Testis (tissue), 3 donors: ENCODE data around the gene ADGRD1. TPM values are rescaled to one million over a fixed set of nuclear protein-coding genes. Genes with fewer than 3 reads are reported as not detected.

Experiments used
- DNase-seq: peaks from one replicate; pipeline ENCODE4 v3.0.0-alpha.2; 2019
- H3K27ac ChIP-seq, 2 donors: fragments of 200-600 bp; sonication (generic); one replicate each; pipeline ENCODE4 v1.5.1; 2019
- H3K27me3 ChIP-seq: fragments of 200-600 bp; sonication (generic); one replicate; pipeline ENCODE4 v1.5.1; 2019
- H3K36me3 ChIP-seq: fragments of 200-600 bp; sonication (generic); one replicate; pipeline ENCODE4 v1.5.1; 2017; ENCODE audit warnings: low read depth; ENCODE audit errors: missing control alignments
- H3K4me1 ChIP-seq: fragments of 200-600 bp; sonication (generic); one replicate; pipeline ENCODE4 v1.5.1; 2019
- H3K4me3 ChIP-seq, 2 donors: fragments of 200-600 bp; sonication (generic); one replicate each; pipeline ENCODE4 v1.5.1; 2017 to 2019
- H3K9me3 ChIP-seq: fragments of 200-600 bp; sonication (generic); one replicate; pipeline ENCODE4 v1.5.1; 2017
- POLR2A ChIP-seq: fragments of 450-650 bp; IDR thresholded peaks from one replicate; pipeline ENCODE4 v1.6.1; 2017; ENCODE audit warnings: antibody characterized with exemption, mild to moderate bottlenecking, moderate library complexity
- WGBS, 2 donors: methylation state at CpG; one replicate each; pipeline ENCODE4 v1.1.5; 2018; 5-methylcytosine and 5-hydroxymethylcytosine counted together
- intact Hi-C: fragments of 100-400 bp; cut with DNase I; formaldehyde crosslinking; loops from one replicate; pipeline ENCODE4 v1.15.1; 2023; ENCODE audit warnings: low total_unique reads
- polyA plus RNA-seq: library from polyadenylated mRNA; stranded (reverse); fragments of 350-450 nt; fragmentation: Illumina TruSeq; extraction: RNeasy Lipid Tissue Mini Kit (QIAGEN cat#74804); gene quantifications from one replicate; pipeline ENCODE4 v1.2.3, GENCODE V29; 2014; ENCODE audit warnings: low read depth, low replicate concordance; ENCODE audit not compliant: insufficient read depth
- total RNA-seq, 2 donors: library from RNA; depleted of rRNA; stranded (reverse); fragments of >200 nt; gene quantifications; one replicate each; pipeline ENCODE4 v1.2.3, GENCODE V29; 2016
- TF ChIP-seq, protein P1 (sequence below), 3 experiments: fragments of 450-650 bp in 2 of 3; fragments of 200-600 bp in 1 of 3; sonication (generic) in 1 of 3; IDR thresholded peaks; one replicate each; pipeline ENCODE4 v1.5.1; 2016 to 2019; ENCODE audit warnings: antibody characterized with exemption in 3 of 3, mild to moderate bottlenecking in 2 of 3, moderate library complexity in 1 of 3

Gene ADGRD1
- total and polyA plus RNA-seq, 3 donors from 2014 or later: 27.2 to 43.2 (median 42.8) TPM

DNA sequence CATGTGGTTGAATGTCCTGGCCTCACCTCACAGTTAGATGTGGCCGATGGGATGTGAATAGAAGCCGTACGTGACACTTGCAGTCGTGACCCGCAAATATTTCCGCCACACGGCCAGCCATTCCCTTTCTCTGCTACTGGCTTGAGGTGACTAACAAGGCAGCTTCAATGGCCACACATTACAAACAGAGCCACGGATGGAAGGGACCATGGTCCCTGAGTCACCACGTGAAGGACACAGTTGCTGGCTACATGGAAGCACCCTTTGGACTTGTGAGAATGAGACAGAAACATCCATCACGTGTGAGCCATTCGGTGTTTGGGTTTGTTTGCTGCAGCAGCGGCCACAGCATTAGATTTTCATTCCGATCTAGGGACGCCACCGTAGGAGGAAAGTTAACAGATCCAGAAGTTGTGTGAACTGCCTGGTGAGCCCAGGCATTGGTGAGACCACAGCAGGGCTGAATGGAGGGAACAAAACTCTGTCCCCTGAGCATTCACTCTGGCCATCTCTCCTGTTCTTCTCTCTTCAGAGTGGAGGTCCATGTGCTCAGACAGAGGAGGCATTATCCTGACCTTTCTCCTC lies 33.5 kb upstream of the ADGRD1 start:
- 94 to 95% methylated on average over 14 to 15 of the region's 15 CpGs for WGBS, 2 donors
- Histone ChIP-seq H3K36me3 (no peaks in the 10 kb centered on the region), H3K4me3 (no peak overlapping the region), H3K27ac (peak overlapping the region in 1 of 2 donors; percentile 38), H3K27me3 (no peaks in the 10 kb centered on the region), H3K9me3 (no peaks in the 10 kb centered on the region), H3K4me1 (peaks cover 18% of the 10 kb centered on the region)
- no peak for TF ChIP-seq POLR2A
- TF ChIP-seq, protein P1, sequence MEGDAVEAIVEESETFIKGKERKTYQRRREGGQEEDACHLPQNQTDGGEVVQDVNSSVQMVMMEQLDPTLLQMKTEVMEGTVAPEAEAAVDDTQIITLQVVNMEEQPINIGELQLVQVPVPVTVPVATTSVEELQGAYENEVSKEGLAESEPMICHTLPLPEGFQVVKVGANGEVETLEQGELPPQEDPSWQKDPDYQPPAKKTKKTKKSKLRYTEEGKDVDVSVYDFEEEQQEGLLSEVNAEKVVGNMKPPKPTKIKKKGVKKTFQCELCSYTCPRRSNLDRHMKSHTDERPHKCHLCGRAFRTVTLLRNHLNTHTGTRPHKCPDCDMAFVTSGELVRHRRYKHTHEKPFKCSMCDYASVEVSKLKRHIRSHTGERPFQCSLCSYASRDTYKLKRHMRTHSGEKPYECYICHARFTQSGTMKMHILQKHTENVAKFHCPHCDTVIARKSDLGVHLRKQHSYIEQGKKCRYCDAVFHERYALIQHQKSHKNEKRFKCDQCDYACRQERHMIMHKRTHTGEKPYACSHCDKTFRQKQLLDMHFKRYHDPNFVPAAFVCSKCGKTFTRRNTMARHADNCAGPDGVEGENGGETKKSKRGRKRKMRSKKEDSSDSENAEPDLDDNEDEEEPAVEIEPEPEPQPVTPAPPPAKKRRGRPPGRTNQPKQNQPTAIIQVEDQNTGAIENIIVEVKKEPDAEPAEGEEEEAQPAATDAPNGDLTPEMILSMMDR (IDR thresholded peaks at IDR 0.05): no peak
- no peak for DNase-seq
- intact Hi-C loops: no loop called here

DNA sequence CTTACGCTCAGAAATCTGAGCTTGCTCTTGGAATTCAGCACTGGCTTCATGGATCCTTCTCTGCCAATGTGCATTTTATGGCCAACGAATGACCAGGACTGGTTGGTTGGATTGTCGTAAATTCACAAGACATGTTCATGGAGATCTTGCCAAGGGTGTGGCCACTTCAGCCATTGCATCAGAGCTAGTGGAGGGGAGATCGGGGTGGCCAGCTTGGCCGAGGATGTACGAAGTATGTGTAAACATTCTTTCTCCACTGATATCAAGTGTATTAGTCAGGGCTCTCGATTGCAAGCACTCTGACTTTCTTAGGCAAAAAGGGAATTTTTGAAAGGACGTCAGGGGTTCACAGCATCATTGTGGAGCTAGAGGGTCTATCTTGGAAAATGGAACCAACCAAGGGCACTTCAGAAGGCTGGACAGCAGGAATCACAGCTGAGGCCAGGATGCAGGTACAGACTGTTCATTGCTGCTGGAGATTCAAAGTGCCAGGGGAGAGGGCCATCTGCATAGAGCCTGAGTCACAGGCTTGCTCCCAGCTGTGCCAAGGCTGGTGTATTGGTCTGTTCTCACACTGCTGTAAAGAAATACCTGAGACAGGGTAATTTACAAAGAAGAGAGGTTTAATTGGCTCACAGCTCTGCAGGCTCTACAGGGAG lies 32.9 kb upstream of the ADGRD1 start:
- WGBS, 2 donors: 65 to 67% methylated on average over 8 of the region's 8 CpGs
- H3K27me3 ChIP-seq: no peaks in the 10 kb centered on the region
- H3K9me3 ChIP-seq: no peaks in the 10 kb centered on the region
- H3K36me3 ChIP-seq: no peaks in the 10 kb centered on the region
- peak; percentile 60 for DNase-seq
- TF ChIP-seq, protein P1 (IDR thresholded peaks at IDR 0.05): no peak
- TF ChIP-seq POLR2A: no peak
- intact Hi-C loops: no loop called here
- H3K4me1 ChIP-seq: peaks cover 21% of the 10 kb centered on the region
- H3K27ac ChIP-seq: peak overlapping the region in 1 of 2 donors; percentile 38
- no peak overlapping the region for H3K4me3 ChIP-seq

DNA sequence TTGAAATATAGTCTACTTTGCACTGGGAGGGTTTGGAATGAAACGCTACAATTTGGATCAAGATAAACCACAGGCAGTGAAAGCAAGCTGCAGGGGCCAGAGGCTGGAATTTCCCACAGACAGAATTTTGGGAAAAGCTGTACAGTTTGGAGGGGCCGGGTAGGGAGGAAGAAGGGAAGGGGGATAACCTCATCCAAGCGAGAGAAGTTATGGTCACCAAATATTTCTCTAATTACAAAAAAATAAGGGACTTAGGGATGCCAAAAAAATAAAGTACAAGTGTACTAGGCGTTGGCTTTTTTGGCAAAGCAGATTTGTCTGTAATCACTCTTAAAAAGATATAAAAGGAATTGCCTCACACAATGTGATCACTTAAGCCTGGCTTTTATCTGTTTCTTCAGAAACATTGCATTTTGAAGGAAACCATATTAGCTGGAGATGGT lies 31.2 kb upstream of the ADGRD1 start:
- Histone ChIP-seq H3K4me1 (peaks cover 21% of the 10 kb centered on the region), H3K27me3 (no peaks in the 10 kb centered on the region), H3K27ac (peak overlapping the region; percentile 66 to 86), H3K4me3 (no peak overlapping the region), H3K36me3 (no peaks in the 10 kb centered on the region), H3K9me3 (no peaks in the 10 kb centered on the region)
- no peak for DNase-seq
- no peak for TF ChIP-seq POLR2A
- intact Hi-C loops: no loop called here
- 20 to 26% methylated on average over 4 of the region's 4 CpGs for WGBS, 2 donors

DNA sequence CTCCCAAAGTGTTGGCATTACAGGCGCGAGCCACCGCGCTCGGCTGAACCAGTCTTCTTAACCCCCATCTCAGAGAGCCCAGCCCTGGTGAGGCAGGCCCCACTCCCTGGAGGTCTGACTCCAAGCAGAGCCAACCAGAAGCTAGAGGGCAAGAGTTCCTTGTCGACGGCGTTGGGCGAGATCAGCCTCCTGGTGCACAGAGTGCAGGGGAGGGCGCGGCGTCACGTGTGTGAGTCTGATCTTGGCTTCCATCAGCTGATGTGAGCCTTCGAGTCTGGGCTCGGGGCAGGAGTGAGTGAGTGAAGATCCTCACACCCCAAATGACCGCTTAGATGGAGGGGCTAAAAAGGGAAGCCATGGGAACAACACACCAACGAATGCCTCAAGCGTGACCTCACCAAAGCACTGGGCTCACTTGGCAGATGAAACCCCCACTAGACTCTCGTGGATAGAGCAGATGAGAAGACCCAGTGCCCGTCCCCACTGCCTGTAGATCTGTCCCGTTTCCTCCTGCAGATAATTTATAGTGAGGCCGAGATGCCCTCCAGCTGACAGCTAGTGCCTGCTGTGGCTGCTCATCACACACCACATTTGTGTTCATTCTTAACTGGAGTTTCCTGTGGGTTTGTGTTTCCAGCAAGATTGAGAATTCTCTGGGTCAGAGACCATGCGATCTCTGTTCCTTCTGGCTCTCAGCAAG lies 28.6 kb upstream of the ADGRD1 start:
- Histone ChIP-seq H3K27ac (peak overlapping the region; percentile 68 to 90), H3K36me3 (no peaks in the 10 kb centered on the region), H3K4me3 (no peak overlapping the region), H3K27me3 (no peaks in the 10 kb centered on the region), H3K9me3 (no peaks in the 10 kb centered on the region), H3K4me1 (peaks cover 21% of the 10 kb centered on the region)
- intact Hi-C loops: no loop called here
- DNase-seq: no peak
- TF ChIP-seq, protein P1 (IDR thresholded peaks at IDR 0.05): no peak
- TF ChIP-seq POLR2A: no peak
- WGBS, 2 donors: 71 to 73% methylated on average over 17 to 23 of the region's 23 CpGs

DNA sequence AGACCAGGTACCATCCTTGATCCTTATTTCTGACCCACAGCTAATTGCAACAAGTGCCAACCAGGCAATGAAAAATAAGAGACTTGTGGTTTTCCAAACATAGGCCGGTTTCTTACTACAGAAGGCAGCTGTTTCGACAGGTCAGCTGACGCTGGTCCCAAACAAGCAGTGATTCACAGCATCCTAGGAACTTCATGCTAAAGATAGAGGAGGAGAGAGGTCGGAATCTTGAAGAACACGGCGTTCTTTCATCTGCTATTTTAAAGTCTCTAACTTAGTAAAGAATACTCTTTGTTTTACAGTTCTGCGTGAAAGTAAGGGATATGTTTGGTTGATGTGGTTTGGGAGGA lies 28.1 kb upstream of the ADGRD1 start:
- H3K4me3 ChIP-seq: no peak overlapping the region
- TF ChIP-seq, protein P1 (IDR thresholded peaks at IDR 0.05): no peak
- no peak for TF ChIP-seq POLR2A
- H3K4me1 ChIP-seq: peaks cover 21% of the 10 kb centered on the region
- no peaks in the 10 kb centered on the region for H3K9me3 ChIP-seq
- peak; percentile 77 for DNase-seq
- WGBS, 2 donors: 40 to 42% methylated on average over 7 of the region's 7 CpGs
- H3K27me3 ChIP-seq: no peaks in the 10 kb centered on the region
- intact Hi-C loops: no loop called here
- peak overlapping the region; percentile 68 to 90 for H3K27ac ChIP-seq
- no peaks in the 10 kb centered on the region for H3K36me3 ChIP-seq
